ENCODE measurements around the gene FBXW11. TPM values are rescaled to one million over a fixed set of nuclear protein-coding genes. Genes with fewer than 3 reads are reported as not detected.

FBXW11 gene
- total and polyA plus RNA-seq, 2 of the 13 experiments (the other 11 are each of a cell fraction or from before 2014, with no cell fraction given), result 31.7 to 53.6 TPM

DNA sequence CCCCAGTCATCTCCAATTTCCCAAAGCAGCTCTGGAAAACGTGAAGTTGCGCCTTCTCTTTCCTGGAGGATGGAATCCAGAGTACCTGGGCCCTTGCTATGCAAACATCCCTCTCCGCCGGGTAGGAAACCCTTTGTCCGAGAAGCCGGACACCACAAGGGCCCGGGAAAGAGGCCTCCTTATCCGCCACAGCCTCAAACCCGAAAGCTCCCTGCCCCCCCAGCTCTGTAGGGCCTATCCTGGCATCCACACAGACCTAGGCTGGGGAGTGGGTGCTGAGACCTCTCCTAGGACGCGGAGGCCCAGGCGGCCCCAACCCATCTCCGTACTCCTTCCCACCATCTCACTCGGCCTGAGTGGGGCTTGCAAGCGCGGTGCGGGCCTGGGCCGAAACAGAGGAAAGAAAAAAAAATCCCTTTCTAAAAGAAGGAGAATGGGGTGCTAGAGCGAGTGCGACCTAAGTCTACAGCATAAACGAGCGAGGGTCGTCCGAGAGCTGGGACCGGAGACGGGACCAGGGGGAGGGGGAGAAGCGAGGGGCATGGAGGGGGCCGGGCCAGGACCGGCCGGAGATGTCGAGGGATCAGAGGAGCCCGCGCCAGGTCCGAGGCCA is 624 bp downstream of the FBXW11 start (continued):
- no peak; the same call in 1 of the 2 replicates for TF ChIP-seq ZSCAN21 (CRISPR knock-in tag; IDR thresholded peaks at IDR 0.05; ENCODE audit: borderline replicate concordance)
- no peak for TF ChIP-seq NR1H2 (CRISPR knock-in tag; IDR thresholded peaks at IDR 0.05; ENCODE audit: borderline replicate concordance, low read depth)
- TF ChIP-seq TOPORS (CRISPR knock-in tag; IDR thresholded peaks at IDR 0.05), result peak; percentile 37; the same call in 1 of the 2 replicates
- TF ChIP-seq, protein P1, sequence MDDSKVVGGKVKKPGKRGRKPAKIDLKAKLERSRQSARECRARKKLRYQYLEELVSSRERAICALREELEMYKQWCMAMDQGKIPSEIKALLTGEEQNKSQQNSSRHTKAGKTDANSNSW (CRISPR knock-in tag; IDR thresholded peaks at IDR 0.05; ENCODE audit: borderline replicate concordance), result no peak
- TF ChIP-seq KMT2A (CRISPR knock-in tag; IDR thresholded peaks at IDR 0.05), result 0 out of 2 replicates have a peak, but pooled peaks have one; percentile 32
- no peak for TF ChIP-seq ZNF232 (CRISPR knock-in tag; IDR thresholded peaks at IDR 0.05; ENCODE audit: borderline replicate concordance)
- TF ChIP-seq, protein P2, sequence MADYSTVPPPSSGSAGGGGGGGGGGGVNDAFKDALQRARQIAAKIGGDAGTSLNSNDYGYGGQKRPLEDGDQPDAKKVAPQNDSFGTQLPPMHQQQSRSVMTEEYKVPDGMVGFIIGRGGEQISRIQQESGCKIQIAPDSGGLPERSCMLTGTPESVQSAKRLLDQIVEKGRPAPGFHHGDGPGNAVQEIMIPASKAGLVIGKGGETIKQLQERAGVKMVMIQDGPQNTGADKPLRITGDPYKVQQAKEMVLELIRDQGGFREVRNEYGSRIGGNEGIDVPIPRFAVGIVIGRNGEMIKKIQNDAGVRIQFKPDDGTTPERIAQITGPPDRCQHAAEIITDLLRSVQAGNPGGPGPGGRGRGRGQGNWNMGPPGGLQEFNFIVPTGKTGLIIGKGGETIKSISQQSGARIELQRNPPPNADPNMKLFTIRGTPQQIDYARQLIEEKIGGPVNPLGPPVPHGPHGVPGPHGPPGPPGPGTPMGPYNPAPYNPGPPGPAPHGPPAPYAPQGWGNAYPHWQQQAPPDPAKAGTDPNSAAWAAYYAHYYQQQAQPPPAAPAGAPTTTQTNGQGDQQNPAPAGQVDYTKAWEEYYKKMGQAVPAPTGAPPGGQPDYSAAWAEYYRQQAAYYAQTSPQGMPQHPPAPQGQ (CRISPR knock-in tag; IDR thresholded peaks at IDR 0.05; ENCODE audit: borderline replicate concordance), result no peak
- no peak for TF ChIP-seq ISL2 (CRISPR knock-in tag; IDR thresholded peaks at IDR 0.05)
- no peak for TF ChIP-seq BCL6 (CRISPR knock-in tag; IDR thresholded peaks at IDR 0.05)
- no peak for TF ChIP-seq ZNF432 (CRISPR knock-in tag; IDR thresholded peaks at IDR 0.05; ENCODE audit: borderline replicate concordance)
- no peak for TF ChIP-seq MXD4 (CRISPR knock-in tag; IDR thresholded peaks at IDR 0.05)
- TF ChIP-seq NR2F6 (IDR thresholded peaks at IDR 0.05), result no peak
- no peak for TF ChIP-seq NR2F6 (CRISPR knock-in tag; IDR thresholded peaks at IDR 0.05)
- peak; percentile 13; the same call in 1 of the 2 replicates for TF ChIP-seq KDM5B (CRISPR knock-in tag; IDR thresholded peaks at IDR 0.05; ENCODE audit: borderline replicate concordance)
- TF ChIP-seq PHF8 (CRISPR knock-in tag; IDR thresholded peaks at IDR 0.05), result 0 out of 2 replicates have a peak, but pooled peaks have one; percentile 69
- no peak for TF ChIP-seq ZNF350 (CRISPR knock-in tag; IDR thresholded peaks at IDR 0.05; ENCODE audit: borderline replicate concordance, low read depth)
- TF ChIP-seq, protein P3, sequence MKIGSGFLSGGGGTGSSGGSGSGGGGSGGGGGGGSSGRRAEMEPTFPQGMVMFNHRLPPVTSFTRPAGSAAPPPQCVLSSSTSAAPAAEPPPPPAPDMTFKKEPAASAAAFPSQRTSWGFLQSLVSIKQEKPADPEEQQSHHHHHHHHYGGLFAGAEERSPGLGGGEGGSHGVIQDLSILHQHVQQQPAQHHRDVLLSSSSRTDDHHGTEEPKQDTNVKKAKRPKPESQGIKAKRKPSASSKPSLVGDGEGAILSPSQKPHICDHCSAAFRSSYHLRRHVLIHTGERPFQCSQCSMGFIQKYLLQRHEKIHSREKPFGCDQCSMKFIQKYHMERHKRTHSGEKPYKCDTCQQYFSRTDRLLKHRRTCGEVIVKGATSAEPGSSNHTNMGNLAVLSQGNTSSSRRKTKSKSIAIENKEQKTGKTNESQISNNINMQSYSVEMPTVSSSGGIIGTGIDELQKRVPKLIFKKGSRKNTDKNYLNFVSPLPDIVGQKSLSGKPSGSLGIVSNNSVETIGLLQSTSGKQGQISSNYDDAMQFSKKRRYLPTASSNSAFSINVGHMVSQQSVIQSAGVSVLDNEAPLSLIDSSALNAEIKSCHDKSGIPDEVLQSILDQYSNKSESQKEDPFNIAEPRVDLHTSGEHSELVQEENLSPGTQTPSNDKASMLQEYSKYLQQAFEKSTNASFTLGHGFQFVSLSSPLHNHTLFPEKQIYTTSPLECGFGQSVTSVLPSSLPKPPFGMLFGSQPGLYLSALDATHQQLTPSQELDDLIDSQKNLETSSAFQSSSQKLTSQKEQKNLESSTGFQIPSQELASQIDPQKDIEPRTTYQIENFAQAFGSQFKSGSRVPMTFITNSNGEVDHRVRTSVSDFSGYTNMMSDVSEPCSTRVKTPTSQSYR (CRISPR knock-in tag; IDR thresholded peaks at IDR 0.05; ENCODE audit: borderline replicate concordance), result no peak
- TF ChIP-seq, protein P4, sequence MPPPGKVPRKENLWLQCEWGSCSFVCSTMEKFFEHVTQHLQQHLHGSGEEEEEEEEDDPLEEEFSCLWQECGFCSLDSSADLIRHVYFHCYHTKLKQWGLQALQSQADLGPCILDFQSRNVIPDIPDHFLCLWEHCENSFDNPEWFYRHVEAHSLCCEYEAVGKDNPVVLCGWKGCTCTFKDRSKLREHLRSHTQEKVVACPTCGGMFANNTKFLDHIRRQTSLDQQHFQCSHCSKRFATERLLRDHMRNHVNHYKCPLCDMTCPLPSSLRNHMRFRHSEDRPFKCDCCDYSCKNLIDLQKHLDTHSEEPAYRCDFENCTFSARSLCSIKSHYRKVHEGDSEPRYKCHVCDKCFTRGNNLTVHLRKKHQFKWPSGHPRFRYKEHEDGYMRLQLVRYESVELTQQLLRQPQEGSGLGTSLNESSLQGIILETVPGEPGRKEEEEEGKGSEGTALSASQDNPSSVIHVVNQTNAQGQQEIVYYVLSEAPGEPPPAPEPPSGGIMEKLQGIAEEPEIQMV (CRISPR knock-in tag; IDR thresholded peaks at IDR 0.05; ENCODE audit: low read depth), result no peak
- TF ChIP-seq, protein P5, sequence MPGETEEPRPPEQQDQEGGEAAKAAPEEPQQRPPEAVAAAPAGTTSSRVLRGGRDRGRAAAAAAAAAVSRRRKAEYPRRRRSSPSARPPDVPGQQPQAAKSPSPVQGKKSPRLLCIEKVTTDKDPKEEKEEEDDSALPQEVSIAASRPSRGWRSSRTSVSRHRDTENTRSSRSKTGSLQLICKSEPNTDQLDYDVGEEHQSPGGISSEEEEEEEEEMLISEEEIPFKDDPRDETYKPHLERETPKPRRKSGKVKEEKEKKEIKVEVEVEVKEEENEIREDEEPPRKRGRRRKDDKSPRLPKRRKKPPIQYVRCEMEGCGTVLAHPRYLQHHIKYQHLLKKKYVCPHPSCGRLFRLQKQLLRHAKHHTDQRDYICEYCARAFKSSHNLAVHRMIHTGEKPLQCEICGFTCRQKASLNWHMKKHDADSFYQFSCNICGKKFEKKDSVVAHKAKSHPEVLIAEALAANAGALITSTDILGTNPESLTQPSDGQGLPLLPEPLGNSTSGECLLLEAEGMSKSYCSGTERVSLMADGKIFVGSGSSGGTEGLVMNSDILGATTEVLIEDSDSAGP (CRISPR knock-in tag; IDR thresholded peaks at IDR 0.05; ENCODE audit: borderline replicate concordance), result no peak
- TF ChIP-seq ZNF543 (CRISPR knock-in tag; IDR thresholded peaks at IDR 0.05), result no peak

All from HepG2 (cell line).